ENCODE data around the gene SAP130.

SAP130 gene

DNA sequence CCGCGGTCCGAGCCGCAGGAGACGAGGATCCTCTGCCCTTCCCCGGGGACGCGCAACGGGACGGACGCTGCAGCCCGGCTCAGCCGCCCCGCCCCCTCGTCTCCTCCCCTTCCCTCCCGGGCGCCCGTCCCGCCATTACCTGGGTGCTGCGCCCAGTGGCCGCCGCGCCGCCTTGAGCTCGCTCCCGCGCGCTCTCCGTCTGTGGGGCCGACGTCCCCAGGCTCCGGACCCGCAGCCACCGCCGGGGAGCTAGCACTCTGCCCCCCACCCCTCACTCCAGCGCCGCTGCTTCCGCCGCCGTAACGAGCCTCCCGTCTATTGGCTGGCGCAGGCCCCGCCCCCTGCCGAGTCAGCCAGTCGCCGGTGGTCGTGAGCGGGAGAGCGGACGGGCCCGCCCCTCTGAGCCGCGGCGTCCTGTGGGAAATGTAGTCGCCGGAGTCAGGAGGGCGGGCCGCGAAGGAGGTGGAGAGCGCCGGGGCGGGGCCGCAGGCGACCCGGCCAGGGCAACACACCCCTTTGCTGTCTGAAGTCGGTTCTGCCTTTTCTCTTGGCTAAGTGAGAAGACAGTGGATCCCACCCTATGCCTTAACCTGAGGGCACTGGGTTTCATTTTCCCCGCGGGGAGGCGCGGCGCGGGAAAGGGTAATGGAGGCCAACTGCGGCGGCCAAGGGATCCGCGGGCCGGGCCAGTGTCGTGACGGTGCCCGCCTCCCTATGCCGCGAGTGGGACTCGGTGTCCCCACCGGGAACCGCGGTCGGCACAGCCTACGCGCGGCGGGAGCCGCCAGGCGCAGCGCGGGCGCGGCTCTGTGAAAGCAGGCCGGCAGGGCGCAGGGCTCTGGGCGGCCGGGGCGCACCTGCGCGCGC lies at the start of gene SAP130:
Gene SAP130, minus strand, starts transcription at position 259 of the 867 bp plus-strand sequence. CDS start 1,767 bp downstream, outside the sequence.
- Histone ChIP-seq H3K36me3 (ENCODE audit: control insufficient read depth in 2 of 2, insufficient read depth in 2 of 2, low read length in 2 of 2) (no peaks in the 10 kb centered on the region), H3K4me1 (ENCODE audit: control insufficient read depth, insufficient read depth, low read length) (peaks cover 4% of the 10 kb centered on the region), H3K4me3 (ENCODE audit: low read length in 2 of 2) (peak within 1 kb of the TSS; percentile 82 to 86), H3K27ac (ENCODE audit: low read length) (peak within 1 kb of the TSS; percentile 88), H3K27me3 (ENCODE audit: control insufficient read depth in 1 of 2, insufficient read depth in 2 of 2, low read length in 2 of 2) (no peaks in the 10 kb centered on the region), H3K9ac (ENCODE audit: low read length in 2 of 2) (peak within 1 kb of the TSS; percentile 74 to 85), H3K9me3 (ENCODE audit: control insufficient read depth in 2 of 2, low read length in 2 of 2) (no peaks in the 10 kb centered on the region)

GRCh38 chr2:128076461-128077106 lies 48.7 kb upstream of the SAP130 start:
- H3K9ac ChIP-seq (ENCODE audit: low read length in 2 of 2) = no peak overlapping the region
- no peak overlapping the region for H3K27ac ChIP-seq (ENCODE audit: low read length)
- H3K27me3 ChIP-seq (ENCODE audit: control insufficient read depth in 1 of 2, insufficient read depth in 2 of 2, low read length in 2 of 2) = no peaks in the 10 kb centered on the region
- H3K36me3 ChIP-seq (ENCODE audit: control insufficient read depth in 2 of 2, insufficient read depth in 2 of 2, low read length in 2 of 2) = no peaks in the 10 kb centered on the region
- H3K4me3 ChIP-seq (ENCODE audit: low read length in 2 of 2) = no peak overlapping the region
- H3K4me1 ChIP-seq (ENCODE audit: control insufficient read depth, insufficient read depth, low read length) = no peaks in the 10 kb centered on the region
- H3K9me3 ChIP-seq (ENCODE audit: control insufficient read depth in 2 of 2, low read length in 2 of 2) = no peaks in the 10 kb centered on the region

DNA sequence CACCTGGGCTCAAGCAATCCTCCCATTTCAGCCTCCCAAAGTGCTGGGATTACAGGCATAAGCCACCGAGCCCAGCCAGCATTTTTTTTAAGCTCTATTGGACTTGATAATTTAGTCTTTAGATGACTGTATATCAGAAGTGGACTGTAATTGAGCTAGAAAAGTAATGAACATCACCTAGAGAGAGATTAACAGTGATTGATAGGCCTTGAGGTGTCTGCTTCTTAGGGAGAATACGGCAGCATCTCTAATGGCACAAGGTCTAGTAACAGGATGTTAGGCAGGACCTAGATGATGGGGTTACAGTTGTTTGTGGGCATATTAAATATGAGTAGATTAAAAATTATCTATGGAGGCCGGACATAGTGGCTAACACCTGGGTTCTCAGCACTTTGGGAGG lies 45.4 kb upstream of the SAP130 start:
- Histone ChIP-seq H3K4me1 (ENCODE audit: control insufficient read depth, insufficient read depth, low read length) (no peaks in the 10 kb centered on the region), H3K9me3 (ENCODE audit: control insufficient read depth in 2 of 2, low read length in 2 of 2) (no peaks in the 10 kb centered on the region), H3K9ac (ENCODE audit: low read length in 2 of 2) (no peak overlapping the region), H3K4me3 (ENCODE audit: low read length in 2 of 2) (no peak overlapping the region), H3K27ac (ENCODE audit: low read length) (no peak overlapping the region), H3K36me3 (ENCODE audit: control insufficient read depth in 2 of 2, insufficient read depth in 2 of 2, low read length in 2 of 2) (no peaks in the 10 kb centered on the region), H3K27me3 (ENCODE audit: control insufficient read depth in 1 of 2, insufficient read depth in 2 of 2, low read length in 2 of 2) (no peaks in the 10 kb centered on the region)

DNA sequence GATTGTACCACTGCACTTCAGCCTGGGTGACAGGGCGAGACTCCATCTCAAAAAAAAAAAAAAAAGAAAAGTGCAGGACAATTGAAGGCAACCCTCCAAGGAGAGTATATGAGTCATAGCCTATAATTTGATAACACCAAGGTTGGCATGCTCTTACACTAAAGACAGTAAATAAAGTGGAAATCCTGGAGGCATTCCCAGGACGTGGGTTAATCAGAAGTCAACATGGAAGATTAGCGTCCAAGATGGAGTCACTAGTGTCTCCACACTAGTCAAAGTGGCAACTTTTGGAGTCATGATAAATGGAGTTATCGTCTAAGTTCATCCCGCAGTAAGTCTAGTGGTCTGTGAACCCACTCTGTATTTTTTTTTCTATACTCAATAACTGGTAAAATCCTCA lies 41.9 kb upstream of the SAP130 start:
- Histone ChIP-seq H3K27ac (ENCODE audit: low read length) (no peak overlapping the region), H3K9me3 (ENCODE audit: control insufficient read depth in 2 of 2, low read length in 2 of 2) (no peaks in the 10 kb centered on the region), H3K4me1 (ENCODE audit: control insufficient read depth, insufficient read depth, low read length) (no peaks in the 10 kb centered on the region), H3K9ac (ENCODE audit: low read length in 2 of 2) (no peak overlapping the region), H3K4me3 (ENCODE audit: low read length in 2 of 2) (no peak overlapping the region), H3K36me3 (ENCODE audit: control insufficient read depth in 2 of 2, insufficient read depth in 2 of 2, low read length in 2 of 2) (no peaks in the 10 kb centered on the region), H3K27me3 (ENCODE audit: control insufficient read depth in 1 of 2, insufficient read depth in 2 of 2, low read length in 2 of 2) (no peaks in the 10 kb centered on the region)

- no peaks in the 10 kb centered on the region for H3K4me1 ChIP-seq (ENCODE audit: control insufficient read depth, insufficient read depth, low read length)
- no peaks in the 10 kb centered on the region for H3K9me3 ChIP-seq (ENCODE audit: control insufficient read depth in 2 of 2, low read length in 2 of 2)
- H3K27me3 ChIP-seq (ENCODE audit: control insufficient read depth in 1 of 2, insufficient read depth in 2 of 2, low read length in 2 of 2) = no peaks in the 10 kb centered on the region
- H3K27ac ChIP-seq (ENCODE audit: low read length) = no peak overlapping the region
- no peaks in the 10 kb centered on the region for H3K36me3 ChIP-seq (ENCODE audit: control insufficient read depth in 2 of 2, insufficient read depth in 2 of 2, low read length in 2 of 2)
- no peak overlapping the region for H3K9ac ChIP-seq (ENCODE audit: low read length in 2 of 2)
- no peak overlapping the region for H3K4me3 ChIP-seq (ENCODE audit: low read length in 2 of 2)
Observed at GRCh38 chr2:128064353-128064752, 36.5 kb upstream of the SAP130 start.

- Histone ChIP-seq H3K9ac (ENCODE audit: low read length in 2 of 2) (no peak overlapping the region), H3K9me3 (ENCODE audit: control insufficient read depth in 2 of 2, low read length in 2 of 2) (no peaks in the 10 kb centered on the region), H3K27ac (ENCODE audit: low read length) (no peak overlapping the region), H3K4me3 (ENCODE audit: low read length in 2 of 2) (no peak overlapping the region), H3K27me3 (ENCODE audit: control insufficient read depth in 1 of 2, insufficient read depth in 2 of 2, low read length in 2 of 2) (no peaks in the 10 kb centered on the region), H3K4me1 (ENCODE audit: control insufficient read depth, insufficient read depth, low read length) (no peaks in the 10 kb centered on the region), H3K36me3 (ENCODE audit: control insufficient read depth in 2 of 2, insufficient read depth in 2 of 2, low read length in 2 of 2) (no peaks in the 10 kb centered on the region)
Observed at GRCh38 chr2:128062571-128062970, 34.7 kb upstream of the SAP130 start.

DNA sequence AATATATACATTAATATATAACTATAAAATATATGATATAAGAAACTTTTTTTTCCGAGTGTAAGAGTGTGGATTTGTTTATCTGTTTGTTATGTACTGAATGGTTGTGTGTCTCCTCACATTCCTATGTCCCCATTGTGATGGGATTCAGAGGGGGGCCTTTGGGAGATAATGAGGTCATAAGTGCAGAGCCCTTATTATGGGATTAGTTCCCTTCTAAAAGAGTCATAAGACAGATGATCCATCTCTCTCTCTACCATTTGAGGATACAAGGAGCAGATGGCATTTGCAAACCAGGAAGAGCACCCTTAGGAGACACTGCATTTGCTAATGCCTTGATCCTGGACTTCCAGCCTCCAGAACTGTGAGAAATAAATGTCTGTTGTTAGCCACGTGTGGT lies 30.3 kb upstream of the SAP130 start:
- Histone ChIP-seq H3K4me1 (ENCODE audit: control insufficient read depth, insufficient read depth, low read length) (no peaks in the 10 kb centered on the region), H3K36me3 (ENCODE audit: control insufficient read depth in 2 of 2, insufficient read depth in 2 of 2, low read length in 2 of 2) (no peaks in the 10 kb centered on the region), H3K27me3 (ENCODE audit: control insufficient read depth in 1 of 2, insufficient read depth in 2 of 2, low read length in 2 of 2) (peaks cover 0 to 5% of the 10 kb centered on the region in 2 donors), H3K9me3 (ENCODE audit: control insufficient read depth in 2 of 2, low read length in 2 of 2) (no peaks in the 10 kb centered on the region), H3K9ac (ENCODE audit: low read length in 2 of 2) (no peak overlapping the region), H3K27ac (ENCODE audit: low read length) (no peak overlapping the region), H3K4me3 (ENCODE audit: low read length in 2 of 2) (no peak overlapping the region)

GRCh38 chr2:128057334-128057733 lies 29.5 kb upstream of the SAP130 start:
- Histone ChIP-seq H3K4me1 (ENCODE audit: control insufficient read depth, insufficient read depth, low read length) (no peaks in the 10 kb centered on the region), H3K4me3 (ENCODE audit: low read length in 2 of 2) (no peak overlapping the region), H3K9me3 (ENCODE audit: control insufficient read depth in 2 of 2, low read length in 2 of 2) (no peaks in the 10 kb centered on the region), H3K36me3 (ENCODE audit: control insufficient read depth in 2 of 2, insufficient read depth in 2 of 2, low read length in 2 of 2) (no peaks in the 10 kb centered on the region), H3K27me3 (ENCODE audit: control insufficient read depth in 1 of 2, insufficient read depth in 2 of 2, low read length in 2 of 2) (peaks cover 0 to 5% of the 10 kb centered on the region in 2 donors), H3K27ac (ENCODE audit: low read length) (no peak overlapping the region), H3K9ac (ENCODE audit: low read length in 2 of 2) (no peak overlapping the region)

- H3K27ac ChIP-seq (ENCODE audit: low read length) = no peak overlapping the region
- no peak overlapping the region for H3K4me3 ChIP-seq (ENCODE audit: low read length in 2 of 2)
- H3K4me1 ChIP-seq (ENCODE audit: control insufficient read depth, insufficient read depth, low read length) = no peaks in the 10 kb centered on the region
- H3K9ac ChIP-seq (ENCODE audit: low read length in 2 of 2) = no peak overlapping the region
- no peaks in the 10 kb centered on the region for H3K36me3 ChIP-seq (ENCODE audit: control insufficient read depth in 2 of 2, insufficient read depth in 2 of 2, low read length in 2 of 2)
- no peaks in the 10 kb centered on the region for H3K9me3 ChIP-seq (ENCODE audit: control insufficient read depth in 2 of 2, low read length in 2 of 2)
- H3K27me3 ChIP-seq (ENCODE audit: control insufficient read depth in 1 of 2, insufficient read depth in 2 of 2, low read length in 2 of 2) = peaks cover 0 to 5% of the 10 kb centered on the region in 2 donors
Observed at GRCh38 chr2:128054104-128054885, 26.4 kb upstream of the SAP130 start.

- Histone ChIP-seq H3K9me3 (ENCODE audit: control insufficient read depth in 2 of 2, low read length in 2 of 2) (no peaks in the 10 kb centered on the region), H3K4me3 (ENCODE audit: low read length in 2 of 2) (no peak overlapping the region), H3K4me1 (ENCODE audit: control insufficient read depth, insufficient read depth, low read length) (no peaks in the 10 kb centered on the region), H3K27me3 (ENCODE audit: control insufficient read depth in 1 of 2, insufficient read depth in 2 of 2, low read length in 2 of 2) (peaks cover 0 to 5% of the 10 kb centered on the region in 2 donors), H3K9ac (ENCODE audit: low read length in 2 of 2) (no peak overlapping the region), H3K27ac (ENCODE audit: low read length) (no peak overlapping the region), H3K36me3 (ENCODE audit: control insufficient read depth in 2 of 2, insufficient read depth in 2 of 2, low read length in 2 of 2) (no peaks in the 10 kb centered on the region)
Observed at GRCh38 chr2:128053331-128053730, 25.5 kb upstream of the SAP130 start.
